ENCODE measurements around the gene TUBB6.

- no peak for TF ChIP-seq EZH2 (IDR thresholded peaks at IDR 0.05; ENCODE audit: borderline replicate concordance, low read length)
- no peak for TF ChIP-seq CTCF (conservative IDR thresholded peaks at IDR 0.05 in 1 of 2, IDR thresholded peaks at IDR 0.05 in 1 of 2; ENCODE audit: extremely low read depth in 1 of 2, insufficient read depth in 1 of 2, low read depth in 1 of 2, low read length in 2 of 2)
Observed at GRCh38 chr18:12336887-12337286, 28.8 kb downstream of the TUBB6 start.

Measured in mammary epithelial cell (primary cell).